ENCODE data around the gene IFI44. TPM values are rescaled to one million over a fixed set of nuclear protein-coding genes. Genes with fewer than 3 reads are reported as not detected.

Gene IFI44
- total and polyA plus RNA-seq, 2 experiments from 2014 or later, result not detected

- peaks cover 6% of the 10 kb centered on the region; the same call in 1 of the 3 replicates for H3K36me3 Mint-ChIP-seq (ENCODE audit: low read depth)
- no peaks in the 10 kb centered on the region for H4K20me1 ChIP-seq (replicated peaks; ENCODE audit: insufficient read depth)
- no peak overlapping the region for H3K27ac ChIP-seq (ENCODE audit: low read depth)
- no peak overlapping the region for H3K4me2 ChIP-seq
- H3K4me1 ChIP-seq (ENCODE audit: insufficient read depth), result no peaks in the 10 kb centered on the region
- TF ChIP-seq JUNB (IDR thresholded peaks at IDR 0.05; ENCODE audit: unreplicated experiment) (no peak), ZNF462 (CRISPR knock-in tag; IDR thresholded peaks at IDR 0.05) (no peak), ETS1 (IDR thresholded peaks at IDR 0.05) (no peak), CREB1 (CRISPR knock-in tag; IDR thresholded peaks at IDR 0.05; ENCODE audit: low read depth) (no peak), POLR2AphosphoS5 (IDR thresholded peaks at IDR 0.05; ENCODE audit: low read depth) (no peak), EZH2 (IDR thresholded peaks at IDR 0.05; ENCODE audit: low read depth, unreplicated experiment) (no peak), NANOG (IDR thresholded peaks at IDR 0.05; ENCODE audit: borderline replicate concordance) (no peak), EZH2phosphoT487 (IDR thresholded peaks at IDR 0.05; ENCODE audit: unreplicated experiment) (no peak), REST (IDR thresholded peaks at IDR 0.05; ENCODE audit: unreplicated experiment) (no peak), ZNF114 (CRISPR knock-in tag; IDR thresholded peaks at IDR 0.05) (no peak), CTCF (conservative IDR thresholded peaks at IDR 0.05; ENCODE audit: low read depth in 2 of 2) (no peak), ZNF331 (CRISPR knock-in tag; IDR thresholded peaks at IDR 0.05; ENCODE audit: low read depth) (no peak), STAT1 (IDR thresholded peaks at IDR 0.05; ENCODE audit: unreplicated experiment) (no peak)
- 0 out of 2 replicates have a peak, but pooled peaks cover 4% of the 10 kb centered on the region for H3K9me2 ChIP-seq (ENCODE audit: insufficient read depth)
- H3K36me3 ChIP-seq (ENCODE audit: insufficient read depth), result no peaks in the 10 kb centered on the region
- peaks cover 2% of the 10 kb centered on the region; the same call in 2 of the 3 replicates for H3K4me1 Mint-ChIP-seq
- peaks cover 8% of the 10 kb centered on the region for H3K9me3 Mint-ChIP-seq
- peaks cover 3% of the 10 kb centered on the region for H3K27me3 Mint-ChIP-seq (ENCODE audit: insufficient read depth, low read depth, poor library complexity)
- H2AFZ ChIP-seq, result 0 out of 2 replicates have a peak overlapping the region, but pooled peaks have one; percentile 10
- no peak for DNase-seq (ENCODE audit: low spot score)
- no peak overlapping the region for H3K27ac Mint-ChIP-seq
- no peak overlapping the region for H3K4me3 Mint-ChIP-seq
- no peaks in the 10 kb centered on the region for H3F3A ChIP-seq (replicated peaks; ENCODE audit: low read depth)
- no peaks in the 10 kb centered on the region for H3K79me2 ChIP-seq (replicated peaks; ENCODE audit: insufficient read depth)
- ATAC-seq, result no peak
- H3K27me3 ChIP-seq (ENCODE audit: insufficient read depth), result no peaks in the 10 kb centered on the region
- H3K4me3 ChIP-seq, result no peak overlapping the region
Measured at GRCh38 chr1:78691995-78692747, 42.5 kb downstream of the IFI44 start.

Data from GM23338 (cell line).